Caco-2 (cell line): ENCODE data around the gene BIRC3. TPM values are rescaled to one million over a fixed set of nuclear protein-coding genes. Genes with fewer than 3 reads are reported as not detected.
A peak's percentile ranks its signal among the peaks of the same experiment; 100 is the strongest.

Experiments used
- BruUV-seq: library from RNA; stranded (reverse); fragments of 400-500 nt; replicated peaks from 2 replicates; lab custom pipeline; 2021; lab: Mats Ljungman, UMichigan
- CTCF ChIA-PET: fragments of 300-600 bp; sonication (Branson Sonifier 250); formaldehyde crosslinking; loops from one replicate; lab custom pipeline; 2022; ENCODE audit warnings: antibody characterized with exemption; lab: Charles Lee
- POLR2A ChIA-PET: fragments of 300-600 bp; sonication (Branson Sonifier 250); formaldehyde crosslinking; loops from one replicate; lab custom pipeline; 2022; ENCODE audit warnings: antibody characterized with exemption; lab: Charles Lee
- DNase-seq, 2 experiments: peaks; one replicate each; pipeline versions ENCODE4 v3.0.0 to v3.0.0-alpha.2; 2020 to 2022
- H3K27me3 ChIP-seq: replicated peaks from 2 replicates; pipeline ENCODE4 v1.6.0; 2011; ENCODE audit warnings: low read length; ENCODE audit not compliant: control insufficient read depth, insufficient read depth
- H3K36me3 ChIP-seq: 2 replicates; pipeline ENCODE4 v1.5.1; 2011; ENCODE audit warnings: low read length; ENCODE audit not compliant: control insufficient read depth, insufficient read depth
- H3K4me1 ChIP-seq: fragments of 250-450 bp; sonication (Bioruptor Pico); 2 replicates; pipeline ENCODE4 v1.5.1; 2020; ENCODE audit warnings: mild to moderate bottlenecking
- H3K4me3 ChIP-seq: 2 replicates; pipeline ENCODE4 v1.5.1; 2011; ENCODE audit warnings: low read depth, mild to moderate bottlenecking, control low read depth, low read length
- H3K9me3 ChIP-seq: fragments of 250-450 bp; sonication (Bioruptor Pico); 2 replicates; pipeline ENCODE4 v1.5.1; 2020; ENCODE audit warnings: mild to moderate bottlenecking, moderate library complexity
- H3K27ac Mint-ChIP-seq: one replicate; pipeline ENCODE4 v1.8.0; 2022; ENCODE audit warnings: mixed read lengths; ENCODE audit not compliant: unreplicated experiment
- H3K27me3 Mint-ChIP-seq: one replicate; pipeline ENCODE4 v1.8.0; 2022; ENCODE audit warnings: mixed read lengths; ENCODE audit not compliant: insufficient read depth, unreplicated experiment
- H3K36me3 Mint-ChIP-seq: one replicate; pipeline ENCODE4 v1.8.0; 2022; ENCODE audit warnings: mild to moderate bottlenecking, mixed read lengths; ENCODE audit not compliant: insufficient read depth, unreplicated experiment
- H3K4me1 Mint-ChIP-seq: one replicate; pipeline ENCODE4 v1.8.0; 2022; ENCODE audit warnings: low read depth, mixed read lengths; ENCODE audit not compliant: unreplicated experiment
- H3K4me3 Mint-ChIP-seq: one replicate; pipeline ENCODE4 v1.8.0; 2022; ENCODE audit warnings: mild to moderate bottlenecking, moderate library complexity, mixed read lengths; ENCODE audit not compliant: unreplicated experiment
- H3K9me3 Mint-ChIP-seq: one replicate; pipeline ENCODE4 v1.8.0; 2022; ENCODE audit warnings: mixed read lengths; ENCODE audit not compliant: unreplicated experiment
- intact Hi-C: fragments of 100-400 bp; cut with micrococcal nuclease; formaldehyde crosslinking; loops from one replicate; pipeline ENCODE4 v1.10.0; 2022; ENCODE audit not compliant: unreplicated experiment
- total RNA-seq: library from RNA; stranded (reverse); gene quantifications from 2 replicates; pipeline ENCODE4 v1.2.3, GENCODE V29; 2022
- TF ChIP-seq, protein P1 (sequence below), 2 experiments: fragments of 200-600 bp in 1 of 2; IDR thresholded peaks; 1 replicate in 1 of 2; 2 replicates in 1 of 2; pipeline versions ENCODE4 v1.5.1 to v1.8.0; 2011 to 2022; ENCODE audit warnings: antibody characterized with exemption in 1 of 2, control low read depth in 1 of 2, inconsistent platforms in 1 of 2, low read depth in 1 of 2, low read length in 1 of 2, mild to moderate bottlenecking in 1 of 2, moderate library complexity in 1 of 2; ENCODE audit not compliant: insufficient read depth in 1 of 2, severe bottlenecking in 1 of 2, unreplicated experiment in 1 of 2

The BIRC3 gene
- total RNA-seq, 1 experiment from 2014 or later: 1.4 TPM

DNA sequence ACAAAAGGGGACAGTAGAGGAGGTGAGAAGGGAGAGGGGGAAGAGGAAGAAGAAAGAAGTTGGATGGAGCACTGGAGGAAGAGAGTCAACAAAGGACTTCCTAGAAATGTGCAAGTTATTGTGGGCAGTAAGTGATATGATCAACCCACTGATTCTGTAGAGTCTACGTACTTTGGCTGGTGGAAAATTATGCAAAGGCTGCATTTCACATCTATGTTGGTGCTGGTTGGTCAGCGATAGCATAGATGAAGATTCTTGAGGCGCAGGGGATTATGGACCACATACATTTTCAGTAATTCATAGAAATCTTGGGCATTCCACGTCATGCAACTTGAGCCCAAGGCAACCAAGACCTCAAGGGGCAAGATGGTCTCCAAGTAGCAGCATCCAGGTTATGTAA lies 12.6 kb upstream of the BIRC3 start:
- peaks cover 34% of the 10 kb centered on the region for H3K9me3 Mint-ChIP-seq
- TF ChIP-seq, protein P1, sequence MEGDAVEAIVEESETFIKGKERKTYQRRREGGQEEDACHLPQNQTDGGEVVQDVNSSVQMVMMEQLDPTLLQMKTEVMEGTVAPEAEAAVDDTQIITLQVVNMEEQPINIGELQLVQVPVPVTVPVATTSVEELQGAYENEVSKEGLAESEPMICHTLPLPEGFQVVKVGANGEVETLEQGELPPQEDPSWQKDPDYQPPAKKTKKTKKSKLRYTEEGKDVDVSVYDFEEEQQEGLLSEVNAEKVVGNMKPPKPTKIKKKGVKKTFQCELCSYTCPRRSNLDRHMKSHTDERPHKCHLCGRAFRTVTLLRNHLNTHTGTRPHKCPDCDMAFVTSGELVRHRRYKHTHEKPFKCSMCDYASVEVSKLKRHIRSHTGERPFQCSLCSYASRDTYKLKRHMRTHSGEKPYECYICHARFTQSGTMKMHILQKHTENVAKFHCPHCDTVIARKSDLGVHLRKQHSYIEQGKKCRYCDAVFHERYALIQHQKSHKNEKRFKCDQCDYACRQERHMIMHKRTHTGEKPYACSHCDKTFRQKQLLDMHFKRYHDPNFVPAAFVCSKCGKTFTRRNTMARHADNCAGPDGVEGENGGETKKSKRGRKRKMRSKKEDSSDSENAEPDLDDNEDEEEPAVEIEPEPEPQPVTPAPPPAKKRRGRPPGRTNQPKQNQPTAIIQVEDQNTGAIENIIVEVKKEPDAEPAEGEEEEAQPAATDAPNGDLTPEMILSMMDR (IDR thresholded peaks at IDR 0.05; ENCODE audit: insufficient read depth in 1 of 2, low read depth in 1 of 2, low read length in 1 of 2, severe bottlenecking in 1 of 2, unreplicated experiment in 1 of 2): no peak
- Histone ChIP-seq H3K36me3 (no peaks in the 10 kb centered on the region), H3K9me3 (peaks cover 14% of the 10 kb centered on the region), H3K4me1 (peaks cover 24% of the 10 kb centered on the region), H3K27me3 (no peaks in the 10 kb centered on the region), H3K4me3 (no peak overlapping the region)
- peaks cover 18% of the 10 kb centered on the region for H3K4me1 Mint-ChIP-seq
- intact Hi-C loops: no loop called here
- H3K27me3 Mint-ChIP-seq: no peaks in the 10 kb centered on the region
- CTCF ChIA-PET: no interaction called here
- POLR2A ChIA-PET: no interaction called here
- no TSS peak for BruUV-seq
- no peak overlapping the region for H3K4me3 Mint-ChIP-seq
- no peaks in the 10 kb centered on the region for H3K36me3 Mint-ChIP-seq
- no peak for DNase-seq
- H3K27ac Mint-ChIP-seq: no peak overlapping the region

DNA sequence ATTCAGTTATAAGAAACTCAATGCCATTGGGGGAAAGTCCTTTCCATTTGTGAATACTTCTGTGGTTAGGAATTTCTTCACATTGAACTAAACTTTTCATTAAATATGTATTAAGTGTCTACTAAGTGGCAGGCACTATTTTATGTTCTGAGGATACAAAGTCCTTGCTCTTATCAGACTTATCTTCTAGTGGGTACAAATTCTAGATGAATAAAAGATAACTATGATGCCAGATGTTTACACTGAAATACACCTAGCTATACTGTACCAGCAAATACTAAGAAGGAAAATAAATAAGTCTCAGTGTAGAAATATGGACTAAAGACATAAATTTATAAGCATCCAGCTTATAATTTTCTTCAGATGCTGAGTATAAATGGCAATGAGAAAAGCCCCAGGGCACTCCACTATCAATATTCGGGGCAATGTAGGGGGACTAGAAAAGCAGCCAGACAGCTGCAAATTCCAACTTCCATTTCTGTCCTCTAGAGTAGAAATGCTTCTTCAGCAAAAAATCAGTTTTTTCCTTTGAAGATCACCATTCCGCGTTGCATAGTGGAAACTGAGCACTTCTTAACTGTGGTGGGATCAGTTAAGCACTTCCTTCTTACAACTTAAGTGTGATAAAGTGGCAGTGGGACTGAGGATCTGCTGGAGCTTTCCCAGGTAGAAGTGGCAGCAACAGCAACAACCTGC lies 11.8 kb upstream of the BIRC3 start:
- Histone ChIP-seq H3K27me3 (no peaks in the 10 kb centered on the region), H3K4me3 (no peak overlapping the region), H3K9me3 (peaks cover 14% of the 10 kb centered on the region), H3K36me3 (no peaks in the 10 kb centered on the region), H3K4me1 (peaks cover 24% of the 10 kb centered on the region)
- H3K27me3 Mint-ChIP-seq: no peaks in the 10 kb centered on the region
- peaks cover 18% of the 10 kb centered on the region for H3K4me1 Mint-ChIP-seq
- no peak overlapping the region for H3K4me3 Mint-ChIP-seq
- ChIA-PET POLR2A (no interaction called here), CTCF (interaction anchor here (1.0 kb wide), 2 partner anchors 11 to 37 kb away, joined by 3 to 8 read pairs; no protein-coding TSS in a partner anchor)
- H3K27ac Mint-ChIP-seq: no peak overlapping the region
- no TSS peak for BruUV-seq
- intact Hi-C loops: loop anchor here (1.0 kb wide), 1 partner anchor 11 kb away; no protein-coding TSS in a partner anchor
- H3K36me3 Mint-ChIP-seq: no peaks in the 10 kb centered on the region
- no peak for DNase-seq
- H3K9me3 Mint-ChIP-seq: peaks cover 27% of the 10 kb centered on the region
- TF ChIP-seq, protein P1 (IDR thresholded peaks at IDR 0.05; ENCODE audit: insufficient read depth in 1 of 2, low read depth in 1 of 2, low read length in 1 of 2, severe bottlenecking in 1 of 2, unreplicated experiment in 1 of 2): no peak

DNA sequence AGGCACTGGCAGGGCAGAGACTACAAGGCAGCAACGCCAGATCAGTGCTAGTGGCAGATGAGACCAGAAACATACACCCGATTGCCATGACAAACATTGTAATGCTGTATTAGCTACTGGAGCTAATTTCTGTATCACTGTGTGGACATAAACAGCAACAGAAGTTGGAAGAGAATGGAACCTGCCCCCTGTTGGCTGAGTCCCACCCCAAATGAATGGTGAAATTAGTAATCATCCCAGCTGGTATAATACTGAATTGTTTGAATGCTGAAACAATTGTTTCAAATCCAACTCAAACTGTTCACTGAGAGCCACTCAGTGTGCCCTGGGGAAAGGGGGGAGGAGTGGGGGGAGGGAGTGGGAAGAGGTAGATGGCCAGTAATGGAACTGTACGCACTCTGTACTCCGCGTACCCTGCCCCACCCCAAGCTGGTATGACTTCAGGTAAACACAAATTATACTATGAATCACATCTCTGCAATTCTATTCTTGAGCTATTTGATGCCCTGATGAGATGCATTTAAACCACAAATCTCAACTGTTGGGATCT lies 11.2 kb upstream of the BIRC3 start:
- no peak overlapping the region for H3K27ac Mint-ChIP-seq
- no peaks in the 10 kb centered on the region for H3K27me3 Mint-ChIP-seq
- BruUV-seq: no TSS peak
- ChIA-PET POLR2A (no interaction called here), CTCF (interaction anchor here (1.0 kb wide), 2 partner anchors 12 to 36 kb away, joined by 3 to 8 read pairs; no protein-coding TSS in a partner anchor)
- peaks cover 27% of the 10 kb centered on the region for H3K9me3 Mint-ChIP-seq
- no peak overlapping the region for H3K4me3 ChIP-seq
- DNase-seq: peak; percentile 43 to 75
- no peak overlapping the region for H3K4me3 Mint-ChIP-seq
- intact Hi-C loops: loop anchor here (1.0 kb wide), 1 partner anchor 12 kb away; no protein-coding TSS in a partner anchor
- no peaks in the 10 kb centered on the region for H3K27me3 ChIP-seq
- no peaks in the 10 kb centered on the region for H3K36me3 ChIP-seq
- no peaks in the 10 kb centered on the region for H3K36me3 Mint-ChIP-seq
- peaks cover 18% of the 10 kb centered on the region for H3K4me1 Mint-ChIP-seq
- TF ChIP-seq, protein P1 (IDR thresholded peaks at IDR 0.05; ENCODE audit: insufficient read depth in 1 of 2, low read depth in 1 of 2, low read length in 1 of 2, severe bottlenecking in 1 of 2, unreplicated experiment in 1 of 2): peak; percentile 20 to 23
- peaks cover 8% of the 10 kb centered on the region for H3K9me3 ChIP-seq
- peaks cover 24% of the 10 kb centered on the region for H3K4me1 ChIP-seq
